A673 (cell line): Measurements from ENCODE around the gene SMYD3. TPM values are rescaled to one million over a fixed set of nuclear protein-coding genes. Genes with fewer than 3 reads are reported as not detected.

Experiments
- BruUV-seq: library from RNA; stranded (reverse); fragments of 400-500 nt; replicated peaks from 2 replicates; lab custom pipeline; 2021; lab: Mats Ljungman, UMichigan
- CTCF ChIA-PET: fragments of 300-600 bp; sonication (Branson Sonifier 250); formaldehyde crosslinking; loops from one replicate; lab custom pipeline; 2022; ENCODE audit warnings: antibody characterized with exemption; lab: Charles Lee
- POLR2A ChIA-PET: fragments of 300-600 bp; sonication (Branson Sonifier 250); formaldehyde crosslinking; loops from one replicate; lab custom pipeline; 2022; ENCODE audit warnings: antibody characterized with exemption; ENCODE audit not compliant: low non-redundant PET; lab: Charles Lee
- DNase-seq: peaks from one replicate; pipeline ENCODE4 v3.0.0-alpha.2; 2015; ENCODE audit warnings: low spot score
- H3K27ac ChIP-seq: fragments of 200-600 bp; sonication (generic); 2 replicates; pipeline ENCODE4 v1.5.1; 2016; ENCODE audit warnings: mixed run types, low read depth, mild to moderate bottlenecking, mixed read lengths, antibody characterized with exemption, low read length; ENCODE audit not compliant: poor library complexity, severe bottlenecking
- H3K27me3 ChIP-seq: fragments of 200-600 bp; sonication (generic); replicated peaks from 2 replicates; pipeline ENCODE4 v1.6.1; 2017; ENCODE audit warnings: mixed run types, low read depth, mild to moderate bottlenecking, mixed read lengths, antibody characterized with exemption, low read length; ENCODE audit not compliant: insufficient read depth, poor library complexity
- H3K36me3 ChIP-seq: fragments of 200-600 bp; sonication (generic); 2 replicates; pipeline ENCODE4 v1.6.1; 2016; ENCODE audit warnings: mixed run types, mild to moderate bottlenecking, mixed read lengths, antibody characterized with exemption, low read length; ENCODE audit not compliant: insufficient read depth, poor library complexity, severe bottlenecking
- H3K4me1 ChIP-seq: fragments of 200-600 bp; sonication (generic); 2 replicates; pipeline ENCODE4 v1.6.1; 2017; ENCODE audit warnings: mixed run types, mild to moderate bottlenecking, mixed read lengths, antibody characterized with exemption, low read length; ENCODE audit not compliant: insufficient read depth, poor library complexity, severe bottlenecking
- H3K4me3 ChIP-seq: fragments of 200-600 bp; sonication (generic); 2 replicates; pipeline ENCODE4 v1.5.1; 2016; ENCODE audit warnings: low read depth, mixed run types, mild to moderate bottlenecking, mixed read lengths, low read length; ENCODE audit not compliant: poor library complexity, severe bottlenecking
- H3K9me3 ChIP-seq: fragments of 200-600 bp; sonication (generic); 2 replicates; pipeline ENCODE4 v1.6.1; 2016; ENCODE audit warnings: mixed run types, low read depth, mild to moderate bottlenecking, mixed read lengths, antibody characterized with exemption, low read length; ENCODE audit not compliant: poor library complexity, severe bottlenecking
- CTCF ChIP-seq: fragments of 300-800, 200-600 bp; sonication (generic); conservative IDR thresholded peaks from 2 replicates; pipeline ENCODE4 v1.5.1; 2017; ENCODE audit warnings: low read depth, mild to moderate bottlenecking, antibody characterized with exemption, low read length, moderate library complexity, mixed read lengths
- EZH2 ChIP-seq: fragments of 200-600 bp; sonication (generic); IDR thresholded peaks from 2 replicates; pipeline ENCODE4 v1.6.1; 2017; ENCODE audit warnings: borderline replicate concordance, low read depth, mild to moderate bottlenecking, mixed read lengths, antibody characterized with exemption, low read length; ENCODE audit not compliant: poor library complexity, severe bottlenecking
- intact Hi-C: fragments of 100-400 bp; cut with micrococcal nuclease; formaldehyde crosslinking; loops from one replicate; pipeline ENCODE4 v1.10.0; 2022; ENCODE audit not compliant: unreplicated experiment
- total RNA-seq: library from RNA; stranded (reverse); gene quantifications from 2 replicates; pipeline ENCODE4 v1.2.3, GENCODE V29; 2021

SMYD3 gene
- total RNA-seq, 1 experiment from 2014 or later = 29.0 TPM

- no peak overlapping the region for H3K4me3 ChIP-seq
- H3K27ac ChIP-seq = no peak overlapping the region
- intact Hi-C loops = no loop called here
- H3K4me1 ChIP-seq = peaks cover 4% of the 10 kb centered on the region
- no TSS peak for BruUV-seq
- CTCF ChIA-PET = no interaction called here
- no peaks in the 10 kb centered on the region for H3K9me3 ChIP-seq
- no peaks in the 10 kb centered on the region for H3K27me3 ChIP-seq
- DNase-seq = no peak
- TF ChIP-seq EZH2 = no peak
- TF ChIP-seq CTCF = no peak
- no peaks in the 10 kb centered on the region for H3K36me3 ChIP-seq
- POLR2A ChIA-PET = no interaction called here
Observed at GRCh38 chr1:246166841-246167240, 340.2 kb downstream of the SMYD3 start.

DNA sequence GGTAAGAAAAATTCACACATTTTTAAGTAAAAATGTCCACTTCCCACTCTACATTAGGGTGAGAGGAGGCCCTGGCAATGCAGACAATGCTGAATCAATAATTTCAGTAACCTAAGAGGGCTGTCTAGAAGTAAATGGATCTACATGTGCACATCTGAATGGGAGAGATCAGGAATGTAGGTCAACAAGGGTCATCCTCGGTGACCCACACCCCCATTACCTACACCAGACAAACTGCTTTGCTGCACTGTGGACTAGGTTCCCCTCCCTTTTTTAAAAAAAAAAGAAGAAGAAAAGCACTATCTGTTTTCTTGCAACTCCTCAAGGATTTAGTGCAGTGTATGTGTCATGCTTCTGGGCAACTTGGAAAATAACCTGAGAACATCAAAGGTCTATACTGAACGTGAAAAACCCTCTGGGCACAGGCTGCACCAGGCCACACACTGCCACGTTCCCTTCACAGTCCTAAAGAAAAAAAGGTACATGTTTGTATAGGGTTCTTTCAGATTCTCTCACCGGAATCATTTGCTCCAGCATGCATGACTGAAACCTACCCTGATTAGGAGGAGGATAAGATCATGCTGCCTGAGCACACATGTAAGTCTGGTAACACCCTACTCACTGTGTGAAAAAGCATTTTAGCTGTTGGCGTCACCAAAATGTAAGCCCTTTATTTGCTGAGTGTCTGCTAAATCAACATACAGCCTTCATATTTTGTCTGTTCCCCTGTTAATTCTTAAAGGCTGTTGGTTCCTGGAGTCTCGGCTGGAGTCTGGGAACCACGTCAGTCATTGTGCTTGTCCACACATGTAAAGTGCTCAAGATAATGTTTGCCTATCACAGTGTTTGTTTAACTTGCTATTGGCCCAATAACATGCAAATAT is 341.0 kb downstream of the SMYD3 start:
- CTCF ChIA-PET = no interaction called here
- TF ChIP-seq CTCF = no peak
- no peak for TF ChIP-seq EZH2
- POLR2A ChIA-PET = no interaction called here
- H3K36me3 ChIP-seq = no peaks in the 10 kb centered on the region
- BruUV-seq = no TSS peak
- no peak overlapping the region for H3K4me3 ChIP-seq
- intact Hi-C loops = no loop called here
- H3K9me3 ChIP-seq = no peaks in the 10 kb centered on the region
- peaks cover 4% of the 10 kb centered on the region for H3K4me1 ChIP-seq
- no peak for DNase-seq
- no peaks in the 10 kb centered on the region for H3K27me3 ChIP-seq
- no peak overlapping the region for H3K27ac ChIP-seq

GRCh38 chr1:246164764-246165163 is 342.3 kb downstream of the SMYD3 start:
- Histone ChIP-seq H3K36me3 (no peaks in the 10 kb centered on the region), H3K9me3 (no peaks in the 10 kb centered on the region), H3K27me3 (no peaks in the 10 kb centered on the region), H3K4me3 (no peak overlapping the region), H3K27ac (no peak overlapping the region), H3K4me1 (peaks cover 4% of the 10 kb centered on the region)
- ChIA-PET CTCF (no interaction called here), POLR2A (no interaction called here)
- TF ChIP-seq CTCF (no peak), EZH2 (no peak)
- no TSS peak for BruUV-seq
- DNase-seq = no peak
- intact Hi-C loops = no loop called here
